ENCODE data around the gene UROD.

DNA sequence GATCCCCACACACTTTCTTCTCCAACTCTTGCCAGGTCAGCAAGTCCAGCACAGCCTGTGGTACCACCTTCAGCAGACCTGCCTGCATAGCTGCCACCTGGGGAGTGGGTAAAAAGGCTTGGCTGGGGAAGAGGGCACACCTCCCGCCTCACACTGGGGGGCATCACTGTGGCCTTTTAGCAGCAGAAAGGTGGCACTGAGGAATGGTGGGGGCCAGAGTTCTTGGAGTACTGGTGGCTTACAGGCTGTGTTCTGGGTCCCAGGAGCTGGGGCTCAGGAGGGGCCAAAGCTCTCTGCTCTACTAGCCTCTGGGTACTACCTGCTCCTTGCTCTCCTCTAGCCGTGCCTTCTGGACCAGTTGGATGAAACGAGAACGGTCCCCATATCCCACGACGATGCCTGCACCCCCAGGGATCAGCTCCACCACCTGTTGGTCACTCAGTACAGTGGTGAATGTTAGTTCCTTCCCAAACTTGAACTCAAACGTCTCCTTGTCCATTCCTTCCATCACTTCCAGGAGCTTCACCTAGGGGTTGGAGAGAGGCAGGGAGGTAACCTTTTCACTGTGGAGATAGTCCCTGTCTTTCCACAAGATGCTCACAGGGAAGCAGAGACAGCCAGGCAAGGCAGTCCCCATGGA, 7.7 kb upstream of the UROD start:
- TF ChIP-seq, protein P1, sequence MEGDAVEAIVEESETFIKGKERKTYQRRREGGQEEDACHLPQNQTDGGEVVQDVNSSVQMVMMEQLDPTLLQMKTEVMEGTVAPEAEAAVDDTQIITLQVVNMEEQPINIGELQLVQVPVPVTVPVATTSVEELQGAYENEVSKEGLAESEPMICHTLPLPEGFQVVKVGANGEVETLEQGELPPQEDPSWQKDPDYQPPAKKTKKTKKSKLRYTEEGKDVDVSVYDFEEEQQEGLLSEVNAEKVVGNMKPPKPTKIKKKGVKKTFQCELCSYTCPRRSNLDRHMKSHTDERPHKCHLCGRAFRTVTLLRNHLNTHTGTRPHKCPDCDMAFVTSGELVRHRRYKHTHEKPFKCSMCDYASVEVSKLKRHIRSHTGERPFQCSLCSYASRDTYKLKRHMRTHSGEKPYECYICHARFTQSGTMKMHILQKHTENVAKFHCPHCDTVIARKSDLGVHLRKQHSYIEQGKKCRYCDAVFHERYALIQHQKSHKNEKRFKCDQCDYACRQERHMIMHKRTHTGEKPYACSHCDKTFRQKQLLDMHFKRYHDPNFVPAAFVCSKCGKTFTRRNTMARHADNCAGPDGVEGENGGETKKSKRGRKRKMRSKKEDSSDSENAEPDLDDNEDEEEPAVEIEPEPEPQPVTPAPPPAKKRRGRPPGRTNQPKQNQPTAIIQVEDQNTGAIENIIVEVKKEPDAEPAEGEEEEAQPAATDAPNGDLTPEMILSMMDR (IDR thresholded peaks at IDR 0.05; ENCODE audit: low read length): no peak
- no peak for TF ChIP-seq EZH2 (optimal IDR thresholded peaks at IDR 0.05; ENCODE audit: low read depth, low read length)
- TF ChIP-seq EZH2phosphoT487 (IDR thresholded peaks at IDR 0.05; ENCODE audit: low read length): no peak

All from MM.1S (cell line).